DMS79 (cell line): Measurements from ENCODE around the gene LETM1.
A peak's percentile ranks its signal among the peaks of the same experiment; 100 is the strongest.

Experiments
- DNase-seq: peaks from one replicate; lab custom pipeline; 2025; lab: John Stamatoyannopoulos, UW

The LETM1 gene

DNA sequence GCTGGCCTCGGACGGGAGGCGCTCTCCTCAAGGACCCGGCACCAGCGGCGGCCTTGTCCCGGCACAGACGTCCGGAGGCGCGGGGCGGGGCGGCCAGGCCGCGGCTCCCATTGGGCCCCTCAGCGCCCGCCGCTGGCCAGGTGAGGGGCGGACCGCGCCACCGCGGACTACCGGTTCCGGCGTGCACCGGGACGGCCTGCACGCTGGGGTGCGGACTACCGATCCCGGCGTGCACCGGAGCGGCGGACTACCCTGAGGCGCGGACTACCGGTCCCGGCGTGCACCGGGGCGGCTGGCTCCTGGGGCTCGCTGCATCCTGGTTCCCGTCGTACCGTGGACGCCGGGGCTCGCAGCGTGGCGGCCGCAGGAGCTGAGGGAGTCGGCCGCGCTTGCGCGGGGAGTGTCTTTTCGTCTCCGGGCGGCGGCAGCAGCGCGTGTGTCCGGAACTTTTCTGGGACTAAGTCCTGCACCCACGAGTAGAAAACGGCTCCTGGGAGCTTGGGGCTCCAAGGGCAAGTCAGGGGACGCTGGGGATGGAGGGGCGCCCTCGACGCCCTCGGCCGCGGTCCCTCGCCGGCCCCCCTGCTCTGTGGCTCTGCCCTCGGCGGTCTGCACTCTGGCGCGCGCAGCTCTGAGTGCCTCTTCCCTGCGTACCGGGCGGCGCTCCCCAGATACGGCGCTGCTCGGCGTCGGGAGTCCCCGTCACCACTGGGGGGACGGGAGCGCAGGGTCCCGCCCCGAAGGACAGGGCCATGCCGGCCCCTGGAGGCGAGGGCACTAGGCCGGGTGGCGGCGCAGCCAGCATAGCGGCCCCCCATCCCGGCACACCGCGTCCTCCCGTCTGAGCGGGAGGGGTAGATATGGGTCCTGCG, at the start of gene LETM1:
LETM1 (minus strand) TSS at position 86 of the 872 bp plus-strand sequence. CDS start 206 bp downstream, outside the sequence.
- DNase-seq: peak; percentile 50

DNA sequence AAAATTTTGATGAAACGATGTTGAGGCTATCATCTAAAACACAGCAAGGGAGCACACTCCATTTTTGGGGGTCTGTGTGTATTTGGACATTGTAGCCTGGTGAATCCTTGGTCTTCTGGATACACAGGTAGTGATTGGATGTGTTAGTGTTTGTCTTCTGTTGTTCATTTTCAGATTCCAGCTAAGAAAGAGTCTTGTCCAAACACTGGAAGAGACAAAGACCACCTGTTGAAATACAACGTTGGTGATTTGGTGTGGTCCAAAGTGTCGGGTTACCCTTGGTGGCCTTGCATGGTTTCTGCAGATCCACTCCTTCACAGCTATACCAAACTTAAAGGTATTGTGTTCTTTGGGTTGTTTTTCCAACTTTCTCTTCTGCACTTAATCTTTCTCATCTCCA, 48.1 kb upstream of the LETM1 start:
- DNase-seq: no peak

DNA sequence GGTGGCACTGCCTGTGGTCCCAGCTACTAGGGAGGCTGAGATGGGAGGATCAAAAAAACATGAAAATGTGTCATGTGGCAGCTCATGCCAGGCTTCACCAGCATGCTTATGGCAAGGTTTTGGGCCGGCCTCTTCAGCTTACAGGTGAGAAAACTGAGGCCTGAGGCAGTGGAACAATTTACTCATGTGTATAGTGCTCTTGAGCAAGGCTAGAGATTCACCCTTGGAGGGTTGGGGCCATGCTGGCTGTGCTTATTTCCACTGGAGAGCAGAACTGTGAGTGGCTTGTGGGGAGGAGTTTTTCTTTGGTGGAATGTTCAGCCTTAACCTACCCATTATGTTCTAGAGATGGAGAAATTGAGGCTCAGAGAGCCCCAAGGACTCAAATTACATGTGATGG, 47.1 kb upstream of the LETM1 start:
- DNase-seq: no peak

DNA sequence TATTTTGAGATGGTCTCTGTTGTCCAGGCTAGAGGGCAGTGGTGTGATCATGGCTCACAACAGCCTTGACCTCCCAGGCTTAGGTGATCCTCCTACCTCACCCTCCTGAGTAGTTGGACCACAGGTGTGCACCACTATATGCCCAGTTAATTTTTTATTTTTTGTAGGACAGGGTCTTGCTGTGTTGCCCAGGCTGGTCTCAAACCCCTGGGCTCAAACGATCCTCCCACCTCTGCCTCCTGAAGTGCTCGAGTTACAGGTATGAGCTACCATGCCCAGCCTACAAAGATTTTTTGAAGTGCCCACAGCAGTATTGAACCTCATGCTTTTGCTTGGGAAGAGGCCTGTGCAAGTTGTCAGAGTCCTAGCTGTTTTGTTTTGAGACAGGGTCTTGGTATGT, 46.3 kb upstream of the LETM1 start:
- DNase-seq: no peak

DNA sequence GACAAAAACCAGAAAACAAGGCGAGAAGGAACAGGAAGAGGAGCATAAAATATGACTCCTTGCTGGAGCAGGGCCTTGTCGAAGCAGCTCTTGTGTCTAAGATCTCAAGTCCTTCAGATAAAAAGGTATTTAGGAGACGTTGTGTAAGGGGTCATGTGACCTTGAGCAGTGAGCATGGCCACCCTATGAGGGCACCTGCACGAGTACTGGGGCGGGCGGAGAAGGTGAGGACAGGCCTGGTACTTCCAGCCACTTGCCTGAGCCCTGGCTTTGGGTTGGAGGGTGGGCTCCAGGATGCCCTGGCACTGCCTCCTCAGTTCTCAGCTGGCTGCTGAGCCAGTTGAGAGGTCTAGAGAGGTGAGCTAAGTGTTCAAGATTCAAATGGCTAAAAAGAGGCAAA, 45.2 kb upstream of the LETM1 start:
- no peak for DNase-seq

DNA sequence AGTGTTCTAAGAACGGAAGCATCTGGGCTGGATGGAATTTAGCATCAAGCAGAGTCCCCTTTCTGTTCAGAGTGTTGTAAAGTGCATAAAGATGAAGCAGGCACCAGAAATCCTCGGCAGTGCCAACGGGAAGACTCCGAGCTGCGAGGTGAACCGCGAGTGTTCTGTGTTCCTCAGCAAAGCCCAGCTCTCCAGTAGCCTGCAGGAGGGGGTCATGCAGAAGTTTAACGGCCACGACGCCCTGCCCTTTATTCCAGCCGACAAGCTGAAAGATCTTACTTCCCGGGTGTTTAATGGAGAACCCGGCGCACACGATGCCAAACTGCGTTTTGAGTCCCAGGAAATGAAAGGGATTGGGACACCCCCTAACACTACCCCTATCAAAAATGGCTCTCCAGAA, 44.7 kb upstream of the LETM1 start:
- no peak for DNase-seq

DNA sequence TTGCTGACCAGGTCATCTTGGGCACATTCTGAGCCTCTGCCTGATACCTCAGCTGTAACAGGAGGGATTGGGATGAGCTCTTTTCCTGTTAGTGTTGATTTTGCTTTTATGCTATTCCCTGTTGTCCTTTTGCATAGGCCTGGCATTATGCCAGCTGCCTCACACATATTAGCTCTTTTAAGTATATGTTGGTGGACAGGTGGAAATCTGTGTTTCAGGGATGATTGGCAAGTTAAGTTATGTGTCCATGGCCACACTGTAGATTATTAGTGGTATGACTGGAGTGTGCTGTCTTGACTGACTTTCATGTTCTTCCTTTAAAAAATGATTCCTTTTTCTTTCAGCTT, 44.1 kb upstream of the LETM1 start:
- DNase-seq: no peak

DNA sequence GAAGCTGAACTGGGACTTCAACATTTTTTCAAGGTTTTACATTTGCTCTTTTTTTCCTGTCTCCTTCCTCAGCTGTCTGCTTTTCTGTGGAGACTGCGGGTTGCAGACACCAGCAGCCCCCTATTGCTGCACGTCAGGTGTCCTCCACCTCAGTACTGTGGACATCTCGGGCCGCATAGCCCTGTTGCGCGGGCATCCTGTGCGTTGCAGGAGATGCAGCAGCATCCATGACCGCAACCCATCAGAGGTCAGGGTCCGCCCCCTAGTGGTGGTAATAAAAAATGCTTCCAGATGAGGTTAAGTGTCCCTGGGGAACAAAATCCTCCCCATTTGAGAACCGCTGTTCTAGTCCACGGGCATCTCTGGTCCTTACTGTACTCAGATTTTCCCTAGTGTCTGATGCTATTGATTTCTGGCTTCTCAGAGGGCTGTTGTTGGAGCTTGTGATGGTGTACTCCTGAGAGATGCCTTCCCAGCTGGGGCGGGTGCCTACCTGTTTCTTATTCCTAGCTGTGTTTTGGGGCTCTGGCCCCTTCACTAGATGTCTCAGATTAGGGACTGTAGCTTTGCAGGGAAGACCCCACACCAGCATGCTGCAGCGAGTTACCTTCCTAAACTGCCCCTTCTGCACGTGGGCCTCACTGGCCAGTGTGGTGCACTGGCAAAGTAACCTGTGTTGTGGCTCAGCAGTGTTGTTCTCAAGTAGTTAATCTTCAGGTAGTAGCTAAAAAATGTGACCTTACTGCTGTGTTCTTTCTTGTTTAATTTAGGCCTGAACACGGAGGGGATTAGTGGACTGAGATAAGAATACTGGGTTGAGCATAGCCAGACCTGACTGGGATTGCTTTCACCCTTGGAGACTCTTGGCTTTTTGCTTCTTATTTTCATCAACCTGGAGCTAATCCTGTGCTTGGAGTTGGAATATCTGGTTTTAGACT, 43.5 kb upstream of the LETM1 start:
- peak; percentile 13 for DNase-seq

DNA sequence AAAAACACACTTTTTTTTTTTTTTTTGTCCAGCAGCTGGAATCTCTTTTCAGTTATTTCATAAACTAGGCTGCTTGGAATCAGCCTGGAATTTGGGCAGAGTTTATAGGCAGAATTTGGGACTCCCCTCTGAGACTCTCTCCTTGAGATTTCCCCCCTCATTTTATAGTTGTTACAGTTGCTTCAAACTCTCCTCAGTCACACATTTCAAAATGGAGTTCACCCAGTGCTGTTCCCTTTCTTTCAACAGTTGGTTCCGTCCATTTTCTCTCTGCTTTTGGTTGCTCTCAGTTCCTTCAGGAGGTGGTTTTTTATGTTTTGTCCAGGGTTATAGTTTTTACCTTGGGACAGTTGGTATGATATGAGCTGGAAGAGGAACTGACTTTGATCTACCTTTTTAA, 42.7 kb upstream of the LETM1 start:
- no peak for DNase-seq

DNA sequence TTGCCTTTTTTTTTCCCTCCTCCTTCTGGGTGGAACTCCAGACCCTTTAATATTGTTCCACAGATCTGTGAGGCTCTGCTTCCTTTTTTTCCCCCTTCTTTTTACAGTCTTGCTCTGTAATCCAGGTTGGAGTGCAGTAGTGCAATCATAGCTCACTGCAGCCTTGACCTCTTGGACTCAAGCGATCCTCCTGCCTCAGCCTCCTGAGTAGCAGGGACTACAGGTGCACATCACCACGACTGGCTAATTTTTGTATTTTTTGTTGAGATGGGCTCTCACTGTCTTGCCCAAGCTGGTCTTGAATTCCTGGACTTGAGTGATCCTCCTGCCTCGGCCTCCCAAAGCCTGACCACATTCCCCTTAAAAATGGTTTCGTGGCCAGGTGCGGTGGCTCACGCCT, 42.1 kb upstream of the LETM1 start:
- DNase-seq: no peak

DNA sequence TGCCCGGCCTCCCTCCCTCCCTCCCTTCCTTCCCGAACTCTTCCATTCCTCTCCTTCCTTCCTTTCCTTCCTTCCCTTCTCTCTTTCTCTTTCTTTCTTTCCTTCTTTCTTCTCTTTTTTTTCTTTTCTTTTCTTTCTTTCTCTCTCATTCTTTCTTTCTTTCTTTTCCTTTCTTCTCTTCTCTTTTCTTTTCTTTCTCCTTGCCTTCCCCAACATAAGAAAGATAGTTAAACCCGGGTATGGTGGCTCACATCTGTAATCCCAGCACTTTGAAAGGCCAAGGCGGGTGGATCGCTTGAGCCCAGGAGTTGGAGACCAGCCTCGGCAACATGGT, 40.7 kb upstream of the LETM1 start:
- no peak for DNase-seq

DNA sequence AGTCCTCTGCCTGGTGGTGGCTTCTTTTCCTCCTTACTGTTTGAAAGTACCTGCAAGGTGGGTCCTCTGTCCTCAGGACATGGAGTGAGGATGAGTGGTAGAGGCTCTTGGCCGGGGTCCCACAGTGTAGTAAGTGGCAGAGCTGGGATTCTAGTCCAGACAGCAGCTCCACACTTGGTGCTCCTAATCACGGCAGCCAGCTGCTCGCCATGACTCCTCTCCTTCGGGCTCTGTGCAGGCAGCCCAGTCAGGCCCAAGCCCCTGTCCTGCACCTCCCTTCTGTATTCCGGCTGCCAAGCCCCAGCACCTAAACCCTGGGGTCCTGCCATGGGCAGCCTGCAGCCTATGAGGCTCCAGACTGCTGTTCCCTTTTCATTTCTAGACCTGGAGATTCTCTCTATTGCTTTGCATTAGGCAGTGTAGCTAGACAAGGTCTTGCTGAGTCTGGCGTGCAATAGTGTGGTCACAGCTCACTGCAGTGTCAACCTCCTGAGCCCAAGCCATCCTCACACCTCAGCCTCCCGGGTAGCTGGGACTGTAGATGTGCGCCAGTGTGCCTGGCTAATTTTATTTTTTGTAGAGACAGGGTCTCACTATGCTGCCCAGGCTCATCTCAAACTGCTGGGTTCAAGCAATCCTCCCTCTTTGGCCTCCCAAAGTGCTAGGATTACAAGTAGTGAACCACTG, 40.2 kb upstream of the LETM1 start:
- DNase-seq: no peak

DNA sequence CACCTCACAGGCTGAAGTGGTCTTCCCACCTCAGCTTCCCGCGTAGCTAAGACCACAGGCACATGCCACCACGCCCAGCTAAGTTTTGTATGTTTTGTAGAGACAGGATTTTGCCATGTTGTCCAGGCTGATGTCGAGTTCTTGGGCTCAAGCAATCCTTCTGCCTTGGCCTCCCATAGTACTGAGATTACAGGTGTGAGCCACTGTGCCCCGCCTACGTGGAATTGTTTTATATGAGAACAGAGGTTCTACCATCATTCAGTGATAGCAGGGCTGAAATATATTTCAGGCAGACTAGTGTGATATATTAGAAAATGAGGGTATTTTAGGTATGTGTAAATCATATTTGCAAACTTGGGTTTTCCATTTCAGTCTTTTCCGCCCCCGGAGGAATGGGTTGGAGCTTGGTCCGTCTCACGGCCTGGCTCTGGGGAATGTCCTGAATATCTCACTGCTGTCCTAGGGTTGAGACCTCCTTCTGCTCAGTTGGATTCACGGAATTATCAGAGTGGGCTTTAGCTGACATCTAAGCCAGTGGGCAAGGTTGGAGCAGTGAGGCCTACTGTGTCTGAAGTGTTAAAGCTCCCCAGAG, 35.1 kb upstream of the LETM1 start:
- no peak for DNase-seq

DNA sequence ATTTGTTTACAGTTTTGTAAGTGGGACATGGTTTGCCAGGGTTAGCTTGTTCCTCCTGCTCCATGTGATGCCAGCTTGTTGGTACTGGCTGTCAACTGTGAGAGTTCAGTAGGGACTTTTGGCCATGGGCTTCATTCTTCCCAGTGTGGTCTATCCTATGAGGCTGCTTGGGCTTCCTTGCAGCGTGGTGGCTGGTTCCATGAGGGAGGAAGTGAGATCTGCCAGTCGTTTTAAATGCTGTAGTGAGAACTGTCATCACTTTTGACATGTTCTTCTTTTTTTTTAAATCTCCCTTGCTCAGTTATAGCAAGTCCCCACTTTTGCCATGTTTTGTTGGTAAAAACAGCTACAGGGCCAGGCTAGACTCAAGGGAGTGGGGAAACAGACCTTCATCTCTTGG, 31.1 kb upstream of the LETM1 start:
- no peak for DNase-seq

DNA sequence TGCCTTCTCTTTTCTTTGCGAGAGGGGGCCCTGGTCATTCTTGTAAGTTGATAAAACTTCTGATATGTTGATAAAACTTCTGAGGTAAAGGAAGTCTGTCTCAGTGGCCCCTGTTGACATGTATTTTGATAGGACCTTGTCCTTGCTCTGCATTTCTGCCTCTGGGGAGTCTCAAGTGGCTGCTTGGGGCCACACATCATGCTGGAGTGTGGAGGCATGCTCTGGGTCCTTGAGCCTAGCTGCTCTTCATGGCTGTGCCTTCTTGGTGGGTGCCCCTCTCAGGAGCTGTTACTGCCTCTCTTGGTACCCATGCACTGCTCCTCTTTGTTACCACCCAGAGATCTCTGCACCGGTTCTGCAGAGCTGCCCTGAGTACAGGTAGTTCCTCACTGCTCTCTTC, 29.5 kb upstream of the LETM1 start:
- DNase-seq: no peak

DNA sequence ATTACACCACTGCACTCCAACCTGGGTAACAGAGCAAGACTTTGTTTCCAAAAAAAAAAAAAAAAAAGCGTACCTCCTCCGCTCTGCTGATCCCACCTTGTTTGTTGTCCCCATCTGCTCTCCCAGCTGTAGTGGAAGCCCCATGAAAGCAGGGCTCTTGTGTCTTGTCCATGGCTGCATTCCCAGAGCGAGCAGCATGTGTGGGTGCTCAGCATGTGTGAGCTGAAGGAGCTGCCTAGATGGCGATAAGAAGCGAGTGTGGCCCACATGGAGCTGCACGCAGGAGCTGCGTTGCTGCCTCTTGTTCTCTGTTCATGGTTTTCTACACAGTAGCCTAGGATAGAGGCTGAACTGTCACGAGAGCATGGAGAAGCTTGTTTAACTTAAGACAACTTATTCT, 27.6 kb upstream of the LETM1 start:
- no peak for DNase-seq

DNA sequence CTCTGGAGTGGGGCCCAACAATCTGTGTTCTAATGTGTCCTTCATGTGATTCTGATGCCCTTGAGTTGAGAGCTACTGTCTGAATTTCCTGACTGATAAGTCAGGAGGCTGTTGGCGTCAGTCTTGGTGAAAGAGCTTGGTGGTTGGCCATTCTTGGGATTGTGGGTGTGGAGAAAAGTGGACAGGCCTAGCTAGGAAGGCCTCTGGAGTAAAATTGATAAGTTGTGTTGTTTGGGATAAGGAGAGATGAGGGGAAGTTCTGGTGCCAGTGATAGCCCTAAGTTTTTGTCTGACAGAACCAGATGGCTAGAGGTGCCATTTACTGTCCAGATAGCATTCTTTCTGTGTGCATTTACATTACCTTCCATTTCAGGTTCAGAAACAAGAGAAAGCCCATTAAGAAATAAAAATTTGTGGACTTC, 26.9 kb upstream of the LETM1 start:
- DNase-seq: no peak

DNA sequence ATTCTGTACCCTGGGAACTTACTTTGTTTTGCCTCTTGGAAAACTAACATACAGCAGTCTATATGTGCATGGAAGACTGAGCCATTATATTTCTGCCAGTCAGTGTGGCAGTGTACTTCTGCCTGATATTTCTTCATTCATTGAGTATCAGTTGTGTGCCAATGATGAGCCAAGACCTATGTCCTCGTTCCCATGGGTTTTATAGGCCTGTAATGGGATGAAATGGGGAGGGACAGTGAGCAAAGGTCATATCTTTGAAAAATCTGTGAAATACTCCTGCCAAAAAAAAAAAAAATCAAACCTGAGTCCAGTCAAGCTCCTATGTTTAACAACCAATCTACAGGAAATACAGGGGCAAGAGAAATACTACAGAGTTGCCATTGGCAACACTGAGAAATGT, 24.4 kb upstream of the LETM1 start:
- DNase-seq: no peak

DNA sequence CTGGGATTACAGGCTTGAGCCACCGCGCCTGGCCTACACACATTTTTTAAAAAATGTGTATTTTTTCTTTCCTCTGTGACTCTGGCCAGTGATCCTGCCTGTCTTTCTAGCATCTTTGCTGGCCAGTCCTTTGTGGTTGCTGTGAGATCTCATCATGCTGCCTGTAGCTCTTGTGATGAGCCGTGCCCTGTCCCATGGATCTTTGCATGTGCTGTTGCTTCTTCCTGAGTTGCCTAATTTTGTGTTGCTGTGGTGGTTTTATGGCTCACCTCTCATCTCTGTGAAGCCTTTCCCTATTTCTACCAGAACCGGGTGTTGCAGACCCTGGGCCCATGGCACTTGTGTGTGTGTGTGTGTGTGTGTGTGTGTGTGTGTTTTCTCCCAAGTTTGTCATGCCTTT, 23.5 kb upstream of the LETM1 start:
- no peak for DNase-seq

DNA sequence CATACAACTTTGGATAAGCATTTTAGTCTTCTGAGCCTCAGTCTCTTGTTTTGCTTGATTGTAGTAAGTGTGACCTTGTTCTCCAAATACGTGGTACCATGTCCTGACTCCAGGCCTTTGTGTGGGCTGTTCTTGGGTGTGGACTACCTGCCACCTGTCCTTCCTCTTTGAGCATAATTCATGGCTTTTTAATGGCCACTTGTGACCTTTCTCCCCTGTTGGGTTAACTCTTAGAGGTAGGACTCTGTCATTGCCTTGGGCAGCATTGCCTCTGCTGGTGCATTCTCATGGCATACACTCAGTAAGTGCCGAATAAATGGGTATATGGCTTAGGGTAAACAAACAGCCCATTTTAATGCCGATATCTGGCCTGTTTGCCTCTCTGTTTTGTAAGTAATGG, 18.2 kb upstream of the LETM1 start:
- DNase-seq: no peak

DNA sequence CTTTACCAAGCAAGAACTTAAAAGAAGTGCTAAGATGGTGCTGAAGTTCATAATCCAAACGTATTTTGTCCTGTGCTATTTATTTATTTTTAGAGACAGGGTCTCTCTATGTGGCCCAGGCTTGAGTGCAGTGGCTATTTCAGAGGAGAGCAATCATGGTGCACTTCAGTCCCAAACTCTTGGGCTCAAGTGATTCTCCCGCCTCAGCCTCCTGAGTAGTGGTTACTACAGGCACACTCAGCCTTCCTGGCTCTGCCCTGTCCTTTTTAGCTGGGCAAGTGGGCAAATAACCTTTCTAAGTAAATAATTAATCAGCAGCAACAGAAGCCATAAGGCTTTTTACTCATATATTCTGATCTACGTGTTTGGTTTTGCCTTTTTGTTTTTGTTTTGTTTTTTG, 17.8 kb upstream of the LETM1 start:
- peak; percentile 16 for DNase-seq

DNA sequence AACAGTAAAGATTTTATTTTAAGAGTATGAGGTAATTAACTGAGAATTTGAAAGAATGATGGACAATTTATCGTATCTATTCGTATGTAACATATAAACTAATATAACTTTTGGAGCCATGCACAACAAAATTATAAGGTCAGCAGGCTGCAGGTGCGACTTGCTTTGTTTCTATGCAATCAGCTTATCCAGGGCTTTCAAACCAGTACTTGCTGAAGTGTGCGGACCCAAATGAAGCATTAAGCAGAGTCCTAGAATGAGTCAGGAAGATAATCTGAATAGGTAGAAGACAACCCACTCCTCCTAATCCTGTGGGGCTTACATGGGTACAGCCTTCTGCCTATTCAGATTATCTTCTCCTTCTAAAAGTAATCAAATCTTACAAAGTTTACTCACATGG, 17.3 kb upstream of the LETM1 start:
- DNase-seq: no peak
